Natural killer cell treated with Interleukin-12 subunit alpha and Interleukin-12 subunit beta and Interleukin-15 and Interleukin-18, amount 100 ng/mL, for 72 hours (primary cell): ENCODE data around the gene ZCCHC9. TPM values are rescaled to one million over a fixed set of nuclear protein-coding genes. Genes with fewer than 3 reads are reported as not detected.
"Not testable (repeated sequence)": the region's sequence is repeated elsewhere in the genome, so short reads cannot be mapped to it uniquely, and the experiment has no call there.

Experiments
- ATAC-seq, 2 donors: fragments of 150-1000 bp; cut with Tn5 transposase in 1 of 2; sonication (Bioruptor Pico), chemical (Tn5 transposase) in 1 of 2; 2 replicates each; pipeline ENCODE4 v1.10.0; 2021
- DNase-seq: peaks from one replicate; pipeline ENCODE4 v3.0.0; 2022; ENCODE audit warnings: low spot score
- H3K27ac Mint-ChIP-seq, 2 donors: 1 replicate in 1 of 2; 2 replicates in 1 of 2; pipeline ENCODE4 v1.8.0; 2022; ENCODE audit warnings: mixed read lengths in 2 of 2, mild to moderate bottlenecking in 1 of 2, moderate library complexity in 1 of 2
- H3K27me3 Mint-ChIP-seq, 2 donors: 1 replicate in 1 of 2; 2 replicates in 1 of 2; pipeline ENCODE4 v1.8.0; 2022; ENCODE audit warnings: mixed read lengths in 2 of 2
- H3K36me3 Mint-ChIP-seq: one replicate; pipeline ENCODE4 v1.8.0; 2022; ENCODE audit warnings: mixed read lengths
- H3K4me1 Mint-ChIP-seq, 2 donors: 1 replicate in 1 of 2; 2 replicates in 1 of 2; pipeline ENCODE4 v1.8.0; 2022; ENCODE audit warnings: low read depth in 2 of 2, mixed read lengths in 2 of 2, mild to moderate bottlenecking in 1 of 2
- H3K4me3 Mint-ChIP-seq: one replicate; pipeline ENCODE4 v1.8.0; 2022; ENCODE audit warnings: mixed read lengths
- H3K9me3 Mint-ChIP-seq: 2 replicates; pipeline ENCODE4 v1.8.0; 2022; ENCODE audit warnings: mixed read lengths
- total RNA-seq, 2 donors: library from RNA; stranded (reverse); gene quantifications; one replicate each; pipeline ENCODE4 v1.2.3, GENCODE V29; 2022

The ZCCHC9 gene
- total RNA-seq, 2 donors from 2014 or later, result 23.5 to 34.8 TPM

- Mint-ChIP-seq H3K4me1 (no peaks in the 10 kb centered on the region), H3K27me3 (no peaks in the 10 kb centered on the region), H3K27ac (no peak overlapping the region), H3K9me3 (no peaks in the 10 kb centered on the region), H3K36me3 (peaks cover 9% of the 10 kb centered on the region), H3K4me3 (no peak overlapping the region)
- ATAC-seq, result no peak
- DNase-seq, result no peak
Observed at GRCh38 chr5:81315830-81316229, 14.4 kb downstream of the ZCCHC9 start.

- DNase-seq, result no peak
- Mint-ChIP-seq H3K27me3 (no peaks in the 10 kb centered on the region), H3K9me3 (no peaks in the 10 kb centered on the region), H3K27ac (no peak overlapping the region), H3K4me1 (no peaks in the 10 kb centered on the region), H3K36me3 (peaks cover 6% of the 10 kb centered on the region), H3K4me3 (no peak overlapping the region)
- no peak for ATAC-seq
Observed at GRCh38 chr5:81316571-81316970, 15.2 kb downstream of the ZCCHC9 start.

- no peak overlapping the region for H3K27ac Mint-ChIP-seq
- H3K27me3 Mint-ChIP-seq, result no peaks in the 10 kb centered on the region
- H3K4me1 Mint-ChIP-seq, result no peaks in the 10 kb centered on the region
- no peaks in the 10 kb centered on the region for H3K9me3 Mint-ChIP-seq
- no peak for ATAC-seq
- H3K36me3 Mint-ChIP-seq, result peaks cover 6% of the 10 kb centered on the region
- H3K4me3 Mint-ChIP-seq, result no peak overlapping the region
- no peak for DNase-seq
Observed at GRCh38 chr5:81317536-81317935, 16.1 kb downstream of the ZCCHC9 start.

GRCh38 chr5:81326554-81326953, 25.2 kb downstream of the ZCCHC9 start:
- Mint-ChIP-seq H3K9me3 (no peaks in the 10 kb centered on the region), H3K36me3 (no peaks in the 10 kb centered on the region), H3K27me3 (peaks cover 13 to 19% of the 10 kb centered on the region in 2 donors), H3K27ac (no peak overlapping the region), H3K4me1 (no peaks in the 10 kb centered on the region), H3K4me3 (no peak overlapping the region)
- DNase-seq, result no peak
- peak in 1 of 2 donors; percentile 24 for ATAC-seq

- DNase-seq (no peak), ATAC-seq (peak in 1 of 2 donors; percentile 36)
- H3K9me3 Mint-ChIP-seq, result no peaks in the 10 kb centered on the region
- H3K36me3 Mint-ChIP-seq, result no peaks in the 10 kb centered on the region
- H3K4me3 Mint-ChIP-seq, result no peak overlapping the region
- no peak overlapping the region for H3K27ac Mint-ChIP-seq
- H3K27me3 Mint-ChIP-seq, result peaks cover 0 to 3% of the 10 kb centered on the region in 2 donors
- no peaks in the 10 kb centered on the region for H3K4me1 Mint-ChIP-seq
Observed at GRCh38 chr5:81334304-81335061, 33.1 kb downstream of the ZCCHC9 start.

GRCh38 chr5:81335946-81336345, 34.6 kb downstream of the ZCCHC9 start:
- Mint-ChIP-seq H3K36me3 (no peaks in the 10 kb centered on the region), H3K27ac (no peak overlapping the region), H3K9me3 (no peaks in the 10 kb centered on the region), H3K4me3 (no peak overlapping the region), H3K4me1 (no peaks in the 10 kb centered on the region), H3K27me3 (peaks cover 2 to 3% of the 10 kb centered on the region in 2 donors)
- DNase-seq (no peak), ATAC-seq (no peak)

GRCh38 chr5:81336556-81336955, 35.2 kb downstream of the ZCCHC9 start:
- no peak overlapping the region for H3K4me3 Mint-ChIP-seq

GRCh38 chr5:81337803-81338202, 36.4 kb downstream of the ZCCHC9 start:
- ATAC-seq, result no peak
- no peaks in the 10 kb centered on the region for H3K4me1 Mint-ChIP-seq

More at GRCh38 chr5:81336556-81336955, 35.2 kb downstream of the ZCCHC9 start:
- no peak for DNase-seq
- no peaks in the 10 kb centered on the region for H3K4me1 Mint-ChIP-seq
- H3K27me3 Mint-ChIP-seq, result peaks cover 3 to 8% of the 10 kb centered on the region in 2 donors
- H3K27ac Mint-ChIP-seq, result no peak overlapping the region
- no peaks in the 10 kb centered on the region for H3K9me3 Mint-ChIP-seq
- no peak for ATAC-seq
- H3K36me3 Mint-ChIP-seq, result no peaks in the 10 kb centered on the region

GRCh38 chr5:81338213-81338612, 36.8 kb downstream of the ZCCHC9 start:
- H3K4me1 Mint-ChIP-seq, H3K4me3 Mint-ChIP-seq, DNase-seq, ATAC-seq, H3K27me3 Mint-ChIP-seq, H3K27ac Mint-ChIP-seq, H3K36me3 Mint-ChIP-seq, H3K9me3 Mint-ChIP-seq: not testable (repeated sequence)

More at GRCh38 chr5:81337803-81338202, 36.4 kb downstream of the ZCCHC9 start:
- Mint-ChIP-seq H3K9me3 (no peaks in the 10 kb centered on the region), H3K27me3 (peaks cover 3 to 9% of the 10 kb centered on the region in 2 donors), H3K36me3 (no peaks in the 10 kb centered on the region), H3K27ac (no peak overlapping the region), H3K4me3 (no peak overlapping the region)
- no peak for DNase-seq

- Mint-ChIP-seq H3K4me1 (no peaks in the 10 kb centered on the region), H3K36me3 (no peaks in the 10 kb centered on the region), H3K27me3 (peaks cover 10 to 26% of the 10 kb centered on the region in 2 donors), H3K27ac (no peak overlapping the region), H3K9me3 (no peaks in the 10 kb centered on the region), H3K4me3 (no peak overlapping the region)
- ATAC-seq, result no peak
- DNase-seq, result no peak
Observed at GRCh38 chr5:81344736-81345135, 43.3 kb downstream of the ZCCHC9 start.

GRCh38 chr5:81345411-81346003, 44.1 kb downstream of the ZCCHC9 start:
- no peak overlapping the region for H3K27ac Mint-ChIP-seq
- H3K4me1 Mint-ChIP-seq, result no peaks in the 10 kb centered on the region
- no peak for DNase-seq
- no peak for ATAC-seq
- no peak overlapping the region for H3K4me3 Mint-ChIP-seq
- H3K36me3 Mint-ChIP-seq, result no peaks in the 10 kb centered on the region
- H3K9me3 Mint-ChIP-seq, result no peaks in the 10 kb centered on the region
- H3K27me3 Mint-ChIP-seq, result peaks cover 10 to 26% of the 10 kb centered on the region in 2 donors

- no peak for DNase-seq
- no peak overlapping the region for H3K27ac Mint-ChIP-seq
- no peak for ATAC-seq
- no peak overlapping the region for H3K4me3 Mint-ChIP-seq
- no peaks in the 10 kb centered on the region for H3K9me3 Mint-ChIP-seq
- peaks cover 9 to 21% of the 10 kb centered on the region in 2 donors for H3K27me3 Mint-ChIP-seq
- H3K36me3 Mint-ChIP-seq, result no peaks in the 10 kb centered on the region
- no peaks in the 10 kb centered on the region for H3K4me1 Mint-ChIP-seq
Observed at GRCh38 chr5:81349161-81349560, 47.8 kb downstream of the ZCCHC9 start.

- Mint-ChIP-seq H3K36me3 (no peaks in the 10 kb centered on the region), H3K27ac (no peak overlapping the region), H3K9me3 (no peaks in the 10 kb centered on the region), H3K27me3 (peaks cover 9 to 15% of the 10 kb centered on the region in 2 donors), H3K4me1 (no peaks in the 10 kb centered on the region), H3K4me3 (no peak overlapping the region)
- DNase-seq, result no peak
- no peak for ATAC-seq
Observed at GRCh38 chr5:81350507-81350906, 49.1 kb downstream of the ZCCHC9 start.

- H3K4me3 Mint-ChIP-seq, result no peak overlapping the region
- H3K27ac Mint-ChIP-seq, result no peak overlapping the region
- H3K9me3 Mint-ChIP-seq, result no peaks in the 10 kb centered on the region
- H3K36me3 Mint-ChIP-seq, result no peaks in the 10 kb centered on the region
- ATAC-seq (no peak), DNase-seq (no peak)
- H3K27me3 Mint-ChIP-seq, result peaks cover 7 to 15% of the 10 kb centered on the region in 2 donors
- H3K4me1 Mint-ChIP-seq, result no peaks in the 10 kb centered on the region
Observed at GRCh38 chr5:81353189-81353588, 51.8 kb downstream of the ZCCHC9 start.
